K562 (cell line): ENCODE data around the gene CNPY4. TPM values are rescaled to one million over a fixed set of nuclear protein-coding genes. Genes with fewer than 3 reads are reported as not detected.

Experiments used
- CHD7 ChIP-seq: fragments of 200-600 bp; sonication (generic); IDR thresholded peaks from one replicate; pipeline ENCODE4 v1.6.1; 2012; ENCODE audit warnings: mild to moderate bottlenecking, low read depth, low read length, inconsistent platforms
- KDM2B ChIP-seq: fragments of 250-450 bp; sonication (Bioruptor Pico); IDR thresholded peaks from 2 replicates; pipeline ENCODE4 v1.8.0; 2021; ENCODE audit warnings: mild to moderate bottlenecking, moderate library complexity
- MXI1 ChIP-seq: IDR thresholded peaks from 2 replicates; pipeline ENCODE4 v1.6.1; 2011; ENCODE audit warnings: low read depth, mild to moderate bottlenecking, improper control_type of control experiment, low read length
- RFX5 ChIP-seq: IDR thresholded peaks from 2 replicates; pipeline ENCODE4 v1.6.1; 2011; ENCODE audit warnings: low read depth, mild to moderate bottlenecking, improper control_type of control experiment, low read length
- YY1 ChIP-seq, 3 experiments: IDR thresholded peaks; 2 replicates each; pipeline ENCODE4 v1.6.1; 2011; ENCODE audit warnings: low read length in 2 of 3, mild to moderate bottlenecking in 2 of 3, moderate library complexity in 2 of 3, borderline replicate concordance in 1 of 3, control low read depth in 1 of 3, low read depth in 1 of 3; ENCODE audit not compliant: insufficient read depth in 3 of 3, insufficient replicate concordance in 2 of 3, control insufficient read depth in 1 of 3, insufficient read length in 1 of 3; ENCODE audit errors: extremely low read depth in 1 of 3
- ZNF76 ChIP-seq: fragments of 250-450 bp; sonication (Bioruptor Pico); IDR thresholded peaks from 2 replicates; pipeline ENCODE4 v1.4.0; 2020; ENCODE audit warnings: mild to moderate bottlenecking, moderate library complexity, borderline replicate concordance
- polyA plus RNA-seq, 8 experiments: library from polyadenylated mRNA; depleted of rRNA in 4 of 8; stranded (reverse) in 5 of 8; unstranded in 3 of 8; fragments of >200 nt; fragmentation: Nextera tagmentation in 2 of 8; fragmentation: Illumina TruSeq in 1 of 8; extraction: Ambion mirVana in 2 of 8; extraction: Trizol in 1 of 8; gene quantifications; 2 replicates each; pipeline versions ENCODE4 v1.2.1 to v1.2.3, GENCODE V29; 2011 to 2014; ENCODE audit warnings: inconsistent platforms in 1 of 8, missing spikeins in 1 of 8
- total RNA-seq, 7 experiments: library from RNA; depleted of rRNA in 6 of 7; stranded (reverse); fragments of >200 nt in 6 of 7; fragmentation: Illumina TruSeq in 2 of 7; extraction: Trizol in 2 of 7; gene quantifications; 2 replicates each; pipeline versions ENCODE4 v1.2.1 to v1.2.3, GENCODE V29; 2011 to 2021; ENCODE audit warnings: low replicate concordance in 1 of 7

Gene CNPY4
- total and polyA plus RNA-seq, 9 of the 15 experiments (the other 6 are each of a cell fraction or from before 2014, with no cell fraction given): 1.9 to 11.2 (median 7.0) TPM

GRCh38 chr7:100148559-100149328 is 29.3 kb downstream of the CNPY4 start, which contains the start of gene LAMTOR4 (continued):
- no peak for TF ChIP-seq YY1 (IDR thresholded peaks at IDR 0.05; ENCODE audit: borderline replicate concordance in 1 of 3, control insufficient read depth in 1 of 3, extremely low read depth in 1 of 3, insufficient read depth in 3 of 3, insufficient read length in 1 of 3, insufficient replicate concordance in 2 of 3, low read depth in 1 of 3, low read length in 2 of 3)
- peak; percentile 31; the same call in 1 of the 2 replicates for TF ChIP-seq ZNF76 (CRISPR knock-in tag)
- no peak for TF ChIP-seq KDM2B (CRISPR knock-in tag)
- TF ChIP-seq MXI1: peak; percentile 39; the same call in 1 of the 2 replicates
- TF ChIP-seq CHD7: no peak
- no peak for TF ChIP-seq RFX5
